ENCODE data around the gene MYO6.

DNA sequence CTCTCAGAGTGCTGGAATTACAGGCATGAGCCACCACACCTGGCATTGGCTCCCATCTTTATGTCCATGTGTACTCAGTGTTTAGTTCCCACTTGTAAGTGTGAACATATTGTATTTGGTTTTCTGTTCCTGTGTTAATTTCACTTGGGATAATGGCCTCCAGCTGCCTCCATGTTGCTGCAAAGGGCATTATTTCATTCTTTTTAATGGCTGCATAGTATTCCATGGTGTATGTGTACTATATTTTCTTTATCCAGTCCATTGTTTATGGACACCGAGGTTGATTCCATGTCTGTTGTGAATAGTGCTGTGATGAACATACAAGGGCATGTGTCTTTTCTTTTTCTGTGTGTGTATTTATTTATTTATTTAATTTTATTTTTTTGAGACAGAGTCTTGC lies 47.7 kb downstream of the MYO6 start:
- TF ChIP-seq, protein P1, sequence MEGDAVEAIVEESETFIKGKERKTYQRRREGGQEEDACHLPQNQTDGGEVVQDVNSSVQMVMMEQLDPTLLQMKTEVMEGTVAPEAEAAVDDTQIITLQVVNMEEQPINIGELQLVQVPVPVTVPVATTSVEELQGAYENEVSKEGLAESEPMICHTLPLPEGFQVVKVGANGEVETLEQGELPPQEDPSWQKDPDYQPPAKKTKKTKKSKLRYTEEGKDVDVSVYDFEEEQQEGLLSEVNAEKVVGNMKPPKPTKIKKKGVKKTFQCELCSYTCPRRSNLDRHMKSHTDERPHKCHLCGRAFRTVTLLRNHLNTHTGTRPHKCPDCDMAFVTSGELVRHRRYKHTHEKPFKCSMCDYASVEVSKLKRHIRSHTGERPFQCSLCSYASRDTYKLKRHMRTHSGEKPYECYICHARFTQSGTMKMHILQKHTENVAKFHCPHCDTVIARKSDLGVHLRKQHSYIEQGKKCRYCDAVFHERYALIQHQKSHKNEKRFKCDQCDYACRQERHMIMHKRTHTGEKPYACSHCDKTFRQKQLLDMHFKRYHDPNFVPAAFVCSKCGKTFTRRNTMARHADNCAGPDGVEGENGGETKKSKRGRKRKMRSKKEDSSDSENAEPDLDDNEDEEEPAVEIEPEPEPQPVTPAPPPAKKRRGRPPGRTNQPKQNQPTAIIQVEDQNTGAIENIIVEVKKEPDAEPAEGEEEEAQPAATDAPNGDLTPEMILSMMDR (optimal IDR thresholded peaks at IDR 0.05 in 1 of 3, IDR thresholded peaks at IDR 0.05 in 1 of 3, conservative IDR thresholded peaks at IDR 0.05 in 1 of 3; ENCODE audit: extremely low read depth in 1 of 3, insufficient read depth in 2 of 3, low read length in 3 of 3), result no peak
- TF ChIP-seq EZH2 (IDR thresholded peaks at IDR 0.05; ENCODE audit: low read length), result no peak
